OCI-LY3 (cell line): ENCODE measurements around the gene EPHA10.

ENCODE experiments used
- H2AFZ ChIP-seq: fragments of 200-600, 300-600 bp; shearing (Covaris generic); 2 replicates; pipeline ENCODE4 v1.6.0; 2014; ENCODE audit warnings: antibody characterized with exemption, low read depth, low read length
- H3K27ac ChIP-seq: fragments of 200-600, 300-600 bp; sonication (generic); 2 replicates; pipeline ENCODE4 v1.5.1; 2014; ENCODE audit warnings: mild to moderate bottlenecking, low read length, moderate library complexity, mixed read lengths
- H3K27me3 ChIP-seq: fragments of 200-600, 300-600 bp; sonication (generic); 2 replicates; pipeline ENCODE4 v1.6.1; 2014; ENCODE audit warnings: low read depth, low read length, mixed read lengths
- H3K36me3 ChIP-seq: fragments of 200-600, 300-600 bp; sonication (generic); replicated peaks from 2 replicates; pipeline ENCODE3; 2014; ENCODE audit warnings: low read depth, low read length, mixed read lengths
- H3K4me1 ChIP-seq: fragments of 300-600, 200-600 bp; sonication (generic); 2 replicates; pipeline ENCODE4 v1.6.1; 2014; ENCODE audit warnings: low read length, mixed read lengths
- H3K4me2 ChIP-seq: fragments of 200-600, 300-600 bp; sonication (generic); 2 replicates; pipeline ENCODE4 v1.6.1; 2014; ENCODE audit warnings: low read length, mixed read lengths
- H3K4me3 ChIP-seq: fragments of 300-600, 200-600 bp; sonication (generic); 2 replicates; pipeline ENCODE4 v1.5.1; 2014; ENCODE audit warnings: antibody characterized with exemption, mild to moderate bottlenecking, low read length, moderate library complexity
- H3K79me2 ChIP-seq: fragments of 300-600, 200-600 bp; shearing (Covaris generic); 2 replicates; pipeline ENCODE4 v1.6.1; 2014; ENCODE audit warnings: mild to moderate bottlenecking, low read length, mixed read lengths
- H3K9ac ChIP-seq: fragments of 300-600, 200-600 bp; shearing (Covaris generic); 2 replicates; pipeline ENCODE4 v1.6.0; 2014; ENCODE audit warnings: mild to moderate bottlenecking, low read length, moderate library complexity
- H3K9me3 ChIP-seq: fragments of 200-600, 300-600 bp; shearing (Covaris generic); 2 replicates; pipeline ENCODE4 v1.6.1; 2014; ENCODE audit warnings: low read length, mixed read lengths; ENCODE audit not compliant: insufficient read depth
- H4K20me1 ChIP-seq: fragments of 200-600, 300-600 bp; sonication (generic); 2 replicates; pipeline ENCODE4 v1.6.1; 2016; ENCODE audit warnings: low read length, mixed read lengths; ENCODE audit not compliant: insufficient read depth
- CTCF ChIP-seq: fragments of 200-600, 300-600 bp; sonication (generic); IDR thresholded peaks from 2 replicates; pipeline ENCODE4 v1.5.1; 2014; ENCODE audit warnings: antibody characterized with exemption, low read length, low read depth
- EZH2phosphoT487 ChIP-seq: fragments of 200-600 bp; shearing (Covaris generic); IDR thresholded peaks from 2 replicates; pipeline ENCODE4 v1.6.1; 2018; ENCODE audit warnings: antibody characterized with exemption, mixed run types, low read depth

EPHA10 gene

GRCh38 chr1:37802439-37802838 is 37.5 kb upstream of the EPHA10 start:
- no peak overlapping the region for H3K4me2 ChIP-seq
- no peak overlapping the region for H3K27ac ChIP-seq
- H3K79me2 ChIP-seq: peaks cover 23% of the 10 kb centered on the region
- H3K4me3 ChIP-seq: no peak overlapping the region
- TF ChIP-seq EZH2phosphoT487 (no peak), CTCF (no peak)
- H4K20me1 ChIP-seq: peaks cover 8% of the 10 kb centered on the region
- H2AFZ ChIP-seq: no peak overlapping the region
- H3K36me3 ChIP-seq: peaks cover 43% of the 10 kb centered on the region
- H3K9me3 ChIP-seq: no peaks in the 10 kb centered on the region
- no peak overlapping the region for H3K9ac ChIP-seq
- H3K27me3 ChIP-seq: no peaks in the 10 kb centered on the region
- peaks cover 7% of the 10 kb centered on the region for H3K4me1 ChIP-seq

- H3K79me2 ChIP-seq: peaks cover 17% of the 10 kb centered on the region
- no peak overlapping the region for H3K9ac ChIP-seq
- peaks cover 19% of the 10 kb centered on the region for H3K36me3 ChIP-seq
- no peak overlapping the region for H3K4me2 ChIP-seq
- no peak overlapping the region for H2AFZ ChIP-seq
- no peaks in the 10 kb centered on the region for H3K27me3 ChIP-seq
- H3K9me3 ChIP-seq: no peaks in the 10 kb centered on the region
- H3K4me3 ChIP-seq: no peak overlapping the region
- H3K4me1 ChIP-seq: peaks cover 22% of the 10 kb centered on the region
- H3K27ac ChIP-seq: no peak overlapping the region
- TF ChIP-seq CTCF (no peak), EZH2phosphoT487 (no peak)
- peaks cover 14% of the 10 kb centered on the region; the same call in 1 of the 2 replicates for H4K20me1 ChIP-seq
Measured at GRCh38 chr1:37797750-37798345, 32.9 kb upstream of the EPHA10 start.

GRCh38 chr1:37795340-37796125 is 30.6 kb upstream of the EPHA10 start:
- H3K9me3 ChIP-seq: no peaks in the 10 kb centered on the region
- TF ChIP-seq CTCF (no peak), EZH2phosphoT487 (no peak)
- H4K20me1 ChIP-seq: peaks cover 14% of the 10 kb centered on the region; the same call in 1 of the 2 replicates
- H3K27me3 ChIP-seq: no peaks in the 10 kb centered on the region
- peaks cover 17% of the 10 kb centered on the region for H3K79me2 ChIP-seq
- no peak overlapping the region for H3K27ac ChIP-seq
- H3K36me3 ChIP-seq: peaks cover 11% of the 10 kb centered on the region
- peak overlapping the region; percentile 97 for H3K4me3 ChIP-seq
- peak overlapping the region; percentile 75; the same call in 1 of the 2 replicates for H3K9ac ChIP-seq
- H2AFZ ChIP-seq: no peak overlapping the region
- peaks cover 22% of the 10 kb centered on the region for H3K4me1 ChIP-seq
- H3K4me2 ChIP-seq: peak overlapping the region; percentile 96
